Spinal cord (tissue), 10 donors: ENCODE measurements around the gene DMD. TPM values are rescaled to one million over a fixed set of nuclear protein-coding genes. Genes with fewer than 3 reads are reported as not detected.
A peak's percentile ranks its signal among the peaks of the same experiment; 100 is the strongest.

Experiments
- DNase-seq, 6 donors: peaks; one replicate each; pipeline versions ENCODE4 v3.0.0 to v3.0.0-alpha.2; 2013 to 2015; ENCODE audit warnings: low spot score in 6 of 6, low read depth in 4 of 6
- H3K27ac ChIP-seq: one replicate; pipeline ENCODE4 v1.5.1; 2013; ENCODE audit warnings: low read depth, low read length, control low read depth
- H3K27me3 ChIP-seq: one replicate; pipeline ENCODE4 v1.6.1; 2013; ENCODE audit warnings: low read length; ENCODE audit not compliant: control insufficient read depth, insufficient read depth
- H3K36me3 ChIP-seq: one replicate; pipeline ENCODE4 v1.6.1; 2013; ENCODE audit warnings: low read length; ENCODE audit not compliant: control insufficient read depth, insufficient read depth
- H3K4me1 ChIP-seq: one replicate; pipeline ENCODE4 v1.6.1; 2013; ENCODE audit warnings: low read length; ENCODE audit not compliant: control insufficient read depth, insufficient read depth
- H3K4me3 ChIP-seq: one replicate; pipeline ENCODE4 v1.5.1; 2013; ENCODE audit warnings: low read depth, low read length, control low read depth
- H3K9me3 ChIP-seq: one replicate; pipeline ENCODE4 v1.6.1; 2013; ENCODE audit warnings: low read length; ENCODE audit not compliant: control insufficient read depth, insufficient read depth
- WGBS: methylation state at CpG from one replicate; pipeline ENCODE4 v1.1.5; 2013; ENCODE audit warnings: missing lambda C conversion rate; ENCODE audit not compliant: insufficient coverage; 5-methylcytosine and 5-hydroxymethylcytosine counted together
- polyA plus RNA-seq, 2 donors: library from polyadenylated mRNA; unstranded; fragments of 120-200 nt; gene quantifications; one replicate each; pipeline ENCODE4 v1.2.1, GENCODE V29; 2013; ENCODE audit not compliant: insufficient read length in 2 of 2
- total RNA-seq, 2 donors: library from RNA; depleted of rRNA in 1 of 2; stranded (reverse); fragments of 120-200 nt in 1 of 2; fragments of >200 nt in 1 of 2; gene quantifications; one replicate each; pipeline versions ENCODE4 v1.2.3 to v1.2.4, GENCODE V29; 2013 to 2014
- donor health status: healthy.

Gene DMD
- total and polyA plus RNA-seq, 4 donors = 28.4 to 112 (median 41.9) TPM

DNA sequence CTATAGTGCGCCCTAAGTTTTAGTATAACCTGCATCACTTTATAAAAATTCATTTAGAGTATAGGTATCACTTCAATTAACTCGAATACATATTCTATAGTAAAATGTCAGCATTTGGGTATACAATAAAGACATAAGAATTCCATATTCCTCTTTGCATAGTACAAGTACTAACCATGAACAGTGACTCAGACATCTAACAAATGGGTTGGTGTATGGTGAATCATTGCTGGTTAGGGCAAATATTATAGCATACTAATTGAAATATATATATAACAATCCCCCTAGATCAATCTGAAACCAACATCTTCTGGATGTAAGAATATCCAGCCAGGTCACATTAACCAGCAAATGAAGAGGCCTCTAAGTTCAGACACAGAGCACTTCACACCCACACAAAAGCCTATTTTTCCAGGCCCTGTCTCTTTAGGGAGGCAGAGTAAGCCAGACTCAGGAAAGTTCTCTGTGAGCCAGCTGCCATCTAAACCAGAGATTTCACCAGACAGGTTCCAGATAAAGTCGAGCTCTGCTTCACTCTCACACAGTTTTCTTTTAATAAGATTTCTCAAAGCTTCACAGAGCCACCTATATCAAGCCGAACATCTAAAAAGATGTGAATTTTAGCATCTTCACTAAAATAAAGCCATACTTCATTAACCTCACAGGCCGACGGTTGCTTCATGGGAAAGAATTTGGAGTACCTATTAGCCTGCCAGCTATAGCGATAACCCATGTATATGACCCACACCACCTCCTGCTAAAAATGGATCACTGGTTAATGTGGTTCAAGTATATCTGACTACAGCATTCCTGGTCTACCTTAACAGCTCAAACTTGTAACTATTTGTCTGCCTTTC lies 1939.5 kb downstream of the DMD start:
- no peaks in the 10 kb centered on the region for H3K36me3 ChIP-seq
- H3K9me3 ChIP-seq = no peaks in the 10 kb centered on the region
- peaks cover 9% of the 10 kb centered on the region for H3K27me3 ChIP-seq
- H3K4me1 ChIP-seq = no peaks in the 10 kb centered on the region
- no peak for DNase-seq
- H3K4me3 ChIP-seq = no peak overlapping the region
- H3K27ac ChIP-seq = no peak overlapping the region
- WGBS = 42% methylated on average over 4 of the region's 7 CpGs

- Histone ChIP-seq H3K36me3 (no peaks in the 10 kb centered on the region), H3K27ac (no peak overlapping the region), H3K4me1 (no peaks in the 10 kb centered on the region), H3K4me3 (no peak overlapping the region), H3K9me3 (no peaks in the 10 kb centered on the region), H3K27me3 (peaks cover 11% of the 10 kb centered on the region)
- WGBS = 100% methylated on average over 1 of the region's 3 CpGs
- no peak for DNase-seq
Observed at GRCh38 chrX:31269914-31270313, 1941.4 kb downstream of the DMD start.

- DNase-seq = no peak
- H3K9me3 ChIP-seq = no peaks in the 10 kb centered on the region
- no peaks in the 10 kb centered on the region for H3K4me1 ChIP-seq
- H3K27ac ChIP-seq = no peak overlapping the region
- WGBS = 59% methylated on average over 3 of the region's 4 CpGs
- H3K27me3 ChIP-seq = peaks cover 11% of the 10 kb centered on the region
- no peaks in the 10 kb centered on the region for H3K36me3 ChIP-seq
- H3K4me3 ChIP-seq = no peak overlapping the region
Observed at GRCh38 chrX:31268359-31268758, 1943.0 kb downstream of the DMD start.

- Histone ChIP-seq H3K4me3 (peak overlapping the region; percentile 52), H3K4me1 (no peaks in the 10 kb centered on the region), H3K27ac (peak overlapping the region; percentile 42), H3K9me3 (no peaks in the 10 kb centered on the region), H3K36me3 (no peaks in the 10 kb centered on the region), H3K27me3 (peaks cover 11% of the 10 kb centered on the region)
- WGBS = 20% methylated on average over 74 of the region's 74 CpGs
- peak in 4 of 6 donors; percentile 11 to 66 (median 42) for DNase-seq
Observed at GRCh38 chrX:31266203-31267076, 1944.9 kb downstream of the DMD start.

- no peaks in the 10 kb centered on the region for H3K9me3 ChIP-seq
- H3K4me3 ChIP-seq = peak overlapping the region; percentile 19
- peaks cover 11% of the 10 kb centered on the region for H3K27me3 ChIP-seq
- no peak overlapping the region for H3K27ac ChIP-seq
- no peaks in the 10 kb centered on the region for H3K36me3 ChIP-seq
- no peaks in the 10 kb centered on the region for H3K4me1 ChIP-seq
- WGBS = 28% methylated on average over 4 of the region's 7 CpGs
- DNase-seq = no peak
Observed at GRCh38 chrX:31265383-31265782, 1946.0 kb downstream of the DMD start.

DNA sequence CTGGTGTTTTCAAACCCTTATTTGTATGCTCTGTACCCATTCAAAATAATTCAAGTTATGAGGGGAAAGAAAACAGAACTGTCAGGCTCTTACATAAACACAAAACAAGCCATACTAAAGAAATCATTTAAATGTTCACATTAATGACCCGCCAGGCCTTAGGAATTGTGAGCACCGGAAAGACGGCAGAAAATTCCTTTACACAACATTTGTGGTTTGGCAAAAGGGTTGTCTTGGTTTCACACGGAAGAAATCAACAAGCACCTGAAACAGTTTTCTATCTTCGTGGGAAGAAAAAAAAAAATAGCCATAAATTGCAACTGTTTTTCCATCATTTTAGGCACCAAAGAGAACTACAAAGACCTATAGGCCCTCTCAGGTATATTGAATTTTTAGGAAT lies 1951.0 kb downstream of the DMD start:
- DNase-seq = no peak
- Histone ChIP-seq H3K9me3 (no peaks in the 10 kb centered on the region), H3K36me3 (peaks cover 3% of the 10 kb centered on the region), H3K4me1 (no peaks in the 10 kb centered on the region), H3K4me3 (no peak overlapping the region), H3K27ac (no peak overlapping the region), H3K27me3 (peaks cover 2% of the 10 kb centered on the region)
- 58% methylated on average over 3 of the region's 5 CpGs for WGBS

- H3K27me3 ChIP-seq = peaks cover 2% of the 10 kb centered on the region
- H3K9me3 ChIP-seq = no peaks in the 10 kb centered on the region
- no peak for DNase-seq
- no peak overlapping the region for H3K4me3 ChIP-seq
- H3K4me1 ChIP-seq = no peaks in the 10 kb centered on the region
- H3K36me3 ChIP-seq = peaks cover 3% of the 10 kb centered on the region
- 69% methylated on average over 2 of the region's 4 CpGs for WGBS
- H3K27ac ChIP-seq = no peak overlapping the region
Observed at GRCh38 chrX:31258166-31258565, 1953.2 kb downstream of the DMD start.

DNA sequence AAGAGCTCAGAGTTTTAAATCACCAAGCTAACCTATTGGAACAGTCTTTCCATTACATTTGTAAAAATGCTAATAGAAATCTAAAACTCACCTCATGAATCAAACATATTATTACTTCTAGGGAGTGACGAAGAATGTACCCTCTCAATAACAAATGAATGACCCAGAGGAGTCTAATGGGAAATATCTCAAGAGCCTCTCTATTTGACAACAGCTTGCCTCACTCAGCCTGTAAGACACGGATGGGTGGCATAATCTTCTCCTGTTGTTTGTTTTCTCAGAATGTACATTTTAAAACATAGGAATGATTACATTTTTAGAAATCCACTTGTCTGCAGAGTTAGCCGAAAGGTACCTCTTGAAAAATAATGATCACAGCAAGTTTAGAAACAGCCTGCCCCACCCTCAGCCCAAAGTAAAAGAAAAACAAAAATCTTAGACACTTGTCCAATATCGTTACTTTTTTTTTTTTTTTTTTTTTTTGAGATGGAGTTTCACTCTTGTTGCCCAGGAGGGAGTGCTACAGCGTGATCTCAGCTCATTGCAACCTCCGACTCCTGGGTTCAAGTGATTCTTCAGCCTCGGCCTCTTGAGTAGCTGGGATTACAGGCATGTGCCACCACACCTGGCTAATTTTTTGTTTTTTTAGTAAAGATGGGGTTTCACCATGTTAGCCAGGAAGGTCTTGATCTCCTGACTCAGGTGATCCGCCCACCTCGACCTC lies 1955.9 kb downstream of the DMD start:
- Histone ChIP-seq H3K4me3 (no peak overlapping the region), H3K27me3 (peaks cover 2% of the 10 kb centered on the region), H3K36me3 (peaks cover 3% of the 10 kb centered on the region), H3K4me1 (no peaks in the 10 kb centered on the region), H3K9me3 (no peaks in the 10 kb centered on the region), H3K27ac (no peak overlapping the region)
- DNase-seq = no peak
- WGBS = 84% methylated on average over 7 of the region's 9 CpGs

DNA sequence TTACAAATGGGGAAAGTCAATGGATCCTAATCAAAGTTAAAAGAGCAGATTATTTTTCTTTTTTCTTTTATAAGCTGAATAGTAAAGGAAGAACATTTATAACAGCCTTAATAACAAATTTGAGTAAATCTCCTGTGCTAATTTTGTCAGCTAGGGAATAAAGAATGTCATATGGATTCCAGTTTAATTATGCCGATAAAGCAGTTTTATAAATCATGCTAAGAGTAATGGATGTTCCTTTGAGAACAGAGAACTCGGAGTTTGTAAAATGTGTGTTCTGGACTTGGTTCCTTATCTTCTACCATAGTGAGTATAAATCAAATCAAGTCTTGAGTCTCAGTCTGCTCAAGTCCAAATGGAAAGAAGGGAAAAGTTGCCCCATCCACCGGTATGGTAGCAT lies 1959.2 kb downstream of the DMD start:
- no CpG with 5 or more reads among the region's 3 CpGs for WGBS
- peaks cover 3% of the 10 kb centered on the region for H3K36me3 ChIP-seq
- DNase-seq = no peak
- peaks cover 2% of the 10 kb centered on the region for H3K27me3 ChIP-seq
- no peaks in the 10 kb centered on the region for H3K4me1 ChIP-seq
- no peak overlapping the region for H3K4me3 ChIP-seq
- no peak overlapping the region for H3K27ac ChIP-seq
- H3K9me3 ChIP-seq = no peaks in the 10 kb centered on the region
